HEK293 (cell line): ENCODE data around the gene EVC2.

Source experiments
- GLI4 ChIP-seq: fragments of 450-650 bp; formaldehyde crosslinking; IDR thresholded peaks from 2 replicates; pipeline ENCODE4 v1.5.1; 2016; ENCODE audit warnings: missing biosample characterization, missing genetic modification characterization
- TCF7L2 ChIP-seq: IDR thresholded peaks from 2 replicates; pipeline ENCODE4 v1.6.1; 2011; ENCODE audit warnings: low read depth, mild to moderate bottlenecking, inconsistent platforms, low read length, moderate library complexity, borderline replicate concordance
- ZFP3 ChIP-seq: fragments of 450-650 bp; formaldehyde crosslinking; IDR thresholded peaks from 2 replicates; pipeline ENCODE4 v1.5.1; 2016; ENCODE audit warnings: low read depth, missing biosample characterization, missing genetic modification characterization
- ZNF19 ChIP-seq: fragments of 450-650 bp; formaldehyde crosslinking; IDR thresholded peaks from 2 replicates; pipeline ENCODE4; 2016; ENCODE audit warnings: missing biosample characterization, missing genetic modification characterization, low read depth
- ZNF335 ChIP-seq: fragments of 450-650 bp; formaldehyde crosslinking; conservative IDR thresholded peaks from 2 replicates; pipeline ENCODE4 v1.5.1; 2016; ENCODE audit warnings: missing biosample characterization, missing genetic modification characterization
- ZNF571 ChIP-seq: fragments of 450-650 bp; formaldehyde crosslinking; IDR thresholded peaks from 2 replicates; pipeline ENCODE4 v1.5.0; 2017; ENCODE audit warnings: missing biosample characterization, missing genetic modification characterization
- TF ChIP-seq, protein P1 (sequence below): fragments of 450-650 bp; formaldehyde crosslinking; IDR thresholded peaks from 2 replicates; pipeline ENCODE4 v1.5.1; 2016; ENCODE audit warnings: missing biosample characterization, missing genetic modification characterization

DNA sequence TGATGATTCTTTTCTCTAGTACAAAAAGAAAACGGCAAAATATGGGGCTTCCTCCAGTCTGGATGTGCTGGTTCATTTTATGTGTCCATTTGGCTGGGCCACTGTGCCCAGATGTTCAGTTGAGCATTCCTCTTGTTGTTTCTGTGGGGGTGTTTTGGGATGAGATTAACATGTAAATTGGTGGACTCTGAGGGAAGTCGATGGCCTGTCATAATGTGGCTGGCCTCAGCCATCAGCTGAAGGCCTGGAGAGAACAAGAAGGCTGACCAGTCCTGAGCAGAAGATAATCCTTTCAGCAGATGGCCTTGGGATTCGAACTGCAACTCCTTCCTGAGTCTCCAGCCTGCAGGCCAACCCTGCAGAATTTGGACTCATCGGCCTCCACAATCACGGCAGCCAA, 136.7 kb downstream of the EVC2 start:
- TF ChIP-seq ZNF571 (tag by site-specific recombination) (no peak), ZFP3 (tag by site-specific recombination) (no peak), GLI4 (no peak), ZNF19 (tag by site-specific recombination) (no peak), TCF7L2 (no peak), ZNF335 (tag by site-specific recombination) (no peak)
- TF ChIP-seq, protein P1, sequence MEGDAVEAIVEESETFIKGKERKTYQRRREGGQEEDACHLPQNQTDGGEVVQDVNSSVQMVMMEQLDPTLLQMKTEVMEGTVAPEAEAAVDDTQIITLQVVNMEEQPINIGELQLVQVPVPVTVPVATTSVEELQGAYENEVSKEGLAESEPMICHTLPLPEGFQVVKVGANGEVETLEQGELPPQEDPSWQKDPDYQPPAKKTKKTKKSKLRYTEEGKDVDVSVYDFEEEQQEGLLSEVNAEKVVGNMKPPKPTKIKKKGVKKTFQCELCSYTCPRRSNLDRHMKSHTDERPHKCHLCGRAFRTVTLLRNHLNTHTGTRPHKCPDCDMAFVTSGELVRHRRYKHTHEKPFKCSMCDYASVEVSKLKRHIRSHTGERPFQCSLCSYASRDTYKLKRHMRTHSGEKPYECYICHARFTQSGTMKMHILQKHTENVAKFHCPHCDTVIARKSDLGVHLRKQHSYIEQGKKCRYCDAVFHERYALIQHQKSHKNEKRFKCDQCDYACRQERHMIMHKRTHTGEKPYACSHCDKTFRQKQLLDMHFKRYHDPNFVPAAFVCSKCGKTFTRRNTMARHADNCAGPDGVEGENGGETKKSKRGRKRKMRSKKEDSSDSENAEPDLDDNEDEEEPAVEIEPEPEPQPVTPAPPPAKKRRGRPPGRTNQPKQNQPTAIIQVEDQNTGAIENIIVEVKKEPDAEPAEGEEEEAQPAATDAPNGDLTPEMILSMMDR (tag by site-specific recombination) = no peak
